Umbilical cord (tissue), 2 donors: ENCODE results near the gene CCNE1. TPM values are rescaled to one million over a fixed set of nuclear protein-coding genes. Genes with fewer than 3 reads are reported as not detected.
"Not testable (repeated sequence)": the region's sequence is repeated elsewhere in the genome, so short reads cannot be mapped to it uniquely, and the experiment has no call there.

ENCODE experiments used
- DNase-seq: peaks from one replicate; pipeline ENCODE4 v3.0.0-alpha.2; 2015; ENCODE audit warnings: low spot score
- total RNA-seq: library from RNA; depleted of rRNA; stranded (reverse); fragments of >200 nt; gene quantifications from one replicate; pipeline ENCODE4 v1.2.3, GENCODE V29; 2014; ENCODE audit warnings: low replicate concordance; ENCODE audit not compliant: insufficient read depth

The CCNE1 gene
- total RNA-seq, 1 donor from 2014 or later, result 2.6 TPM

DNA sequence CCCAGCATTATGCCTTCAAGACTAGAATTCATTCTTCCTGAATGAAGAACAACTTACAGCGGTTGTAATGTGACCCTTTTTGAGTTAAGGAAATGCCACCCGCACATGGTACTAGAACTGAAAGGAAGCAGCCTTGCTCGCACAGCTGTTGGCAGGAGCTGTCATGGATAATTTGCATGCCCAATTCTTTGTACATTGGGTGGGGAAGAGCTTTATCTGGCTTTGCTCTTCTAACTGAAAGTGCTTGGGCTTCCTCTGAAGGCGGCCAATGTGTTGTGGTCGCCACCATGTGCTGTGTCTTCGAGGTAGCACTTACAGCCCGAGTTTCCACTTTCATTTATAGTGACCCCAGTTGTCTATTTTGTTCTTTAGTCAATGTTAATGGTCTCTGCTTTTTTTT lies 3.4 kb downstream of the CCNE1 start:
- no peak for DNase-seq

DNA sequence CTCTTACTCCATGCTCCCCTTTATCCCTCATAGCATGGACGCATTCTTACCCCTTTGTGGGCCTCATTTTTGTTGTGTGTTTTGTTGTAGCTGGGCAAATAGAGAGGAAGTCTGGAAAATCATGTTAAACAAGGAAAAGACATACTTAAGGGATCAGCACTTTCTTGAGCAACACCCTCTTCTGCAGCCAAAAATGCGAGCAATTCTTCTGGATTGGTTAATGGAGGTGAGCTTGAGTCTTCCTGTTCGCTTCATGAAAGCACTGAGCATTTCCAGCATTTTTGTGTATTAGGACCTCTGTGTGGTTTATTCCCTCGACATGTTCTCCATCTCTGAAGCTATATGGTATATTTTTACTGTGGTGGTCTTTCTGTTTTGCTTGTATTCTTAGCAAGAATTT lies 5.5 kb downstream of the CCNE1 start:
- no peak for DNase-seq

DNA sequence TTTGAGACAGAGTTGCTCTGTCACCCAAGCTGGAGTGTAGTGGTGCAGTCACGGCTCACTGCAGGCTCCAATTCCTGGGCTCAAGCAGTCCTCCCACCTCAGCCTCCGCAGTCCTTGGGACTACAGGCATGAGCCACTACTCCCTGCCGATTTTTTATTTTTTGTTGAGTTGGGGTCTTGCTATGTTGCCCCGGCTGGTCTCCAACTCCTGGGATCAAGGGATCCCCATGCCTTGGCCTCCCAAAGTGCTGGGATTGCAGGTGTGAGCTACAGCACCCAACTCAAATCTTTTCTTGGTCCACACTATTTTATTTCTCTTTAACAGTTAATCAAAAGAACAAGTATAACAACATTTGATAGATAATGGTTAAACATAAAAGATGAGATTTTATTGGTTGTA lies 7.5 kb downstream of the CCNE1 start:
- no peak for DNase-seq

DNA sequence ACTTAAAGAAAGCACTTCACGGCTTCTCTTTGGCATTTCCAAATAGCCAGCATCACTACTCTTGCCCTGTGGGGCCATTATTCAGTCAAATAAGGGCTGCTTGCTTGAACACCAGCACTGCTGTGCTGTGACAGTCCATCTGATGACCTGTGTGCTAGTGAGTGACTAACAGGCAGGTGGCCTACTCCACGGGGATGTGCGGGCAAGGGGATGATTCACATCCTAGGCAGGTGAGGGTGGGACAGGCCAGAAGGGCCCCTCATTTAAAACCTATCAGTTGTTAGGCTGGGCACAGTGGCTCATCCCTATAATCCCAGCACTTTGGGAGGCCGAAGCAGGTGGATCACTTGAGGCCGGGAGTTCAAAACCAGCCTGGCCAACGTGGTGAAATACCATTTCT lies 8.2 kb downstream of the CCNE1 start:
- no peak for DNase-seq

DNA sequence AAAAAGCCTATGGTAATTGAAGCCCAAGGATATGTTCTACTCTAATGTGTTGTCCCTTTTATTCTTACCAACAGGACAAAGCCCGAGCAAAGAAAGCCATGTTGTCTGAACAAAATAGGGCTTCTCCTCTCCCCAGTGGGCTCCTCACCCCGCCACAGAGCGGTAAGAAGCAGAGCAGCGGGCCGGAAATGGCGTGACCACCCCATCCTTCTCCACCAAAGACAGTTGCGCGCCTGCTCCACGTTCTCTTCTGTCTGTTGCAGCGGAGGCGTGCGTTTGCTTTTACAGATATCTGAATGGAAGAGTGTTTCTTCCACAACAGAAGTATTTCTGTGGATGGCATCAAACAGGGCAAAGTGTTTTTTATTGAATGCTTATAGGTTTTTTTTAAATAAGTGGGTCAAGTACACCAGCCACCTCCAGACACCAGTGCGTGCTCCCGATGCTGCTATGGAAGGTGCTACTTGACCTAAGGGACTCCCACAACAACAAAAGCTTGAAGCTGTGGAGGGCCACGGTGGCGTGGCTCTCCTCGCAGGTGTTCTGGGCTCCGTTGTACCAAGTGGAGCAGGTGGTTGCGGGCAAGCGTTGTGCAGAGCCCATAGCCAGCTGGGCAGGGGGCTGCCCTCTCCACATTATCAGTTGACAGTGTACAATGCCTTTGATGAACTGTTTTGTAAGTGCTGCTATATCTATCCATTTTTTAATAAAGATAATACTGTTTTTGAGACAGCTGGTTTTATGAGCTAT lies 12.0 kb downstream of the CCNE1 start:
- no peak for DNase-seq

DNA sequence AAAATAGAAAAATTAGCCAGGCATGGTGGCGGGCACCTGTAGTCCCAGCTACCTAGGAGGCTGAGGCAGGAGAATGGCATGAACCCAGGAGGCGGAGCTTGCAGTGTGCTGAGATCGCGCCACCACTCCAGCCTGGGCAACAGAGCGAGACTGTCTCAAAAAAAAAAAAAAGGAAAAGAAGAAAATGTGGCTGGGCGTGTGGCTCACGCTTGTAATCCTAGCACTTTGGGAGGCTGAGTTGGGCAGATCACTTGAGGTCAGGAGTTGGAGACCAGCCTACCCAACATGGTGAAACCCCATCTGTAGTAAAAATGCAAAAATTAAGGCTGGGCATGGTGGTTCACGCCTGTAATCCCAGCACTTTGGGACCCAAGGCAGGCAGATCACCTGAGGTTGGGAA lies 13.5 kb downstream of the CCNE1 start:
- not testable (repeated sequence) for DNase-seq

DNA sequence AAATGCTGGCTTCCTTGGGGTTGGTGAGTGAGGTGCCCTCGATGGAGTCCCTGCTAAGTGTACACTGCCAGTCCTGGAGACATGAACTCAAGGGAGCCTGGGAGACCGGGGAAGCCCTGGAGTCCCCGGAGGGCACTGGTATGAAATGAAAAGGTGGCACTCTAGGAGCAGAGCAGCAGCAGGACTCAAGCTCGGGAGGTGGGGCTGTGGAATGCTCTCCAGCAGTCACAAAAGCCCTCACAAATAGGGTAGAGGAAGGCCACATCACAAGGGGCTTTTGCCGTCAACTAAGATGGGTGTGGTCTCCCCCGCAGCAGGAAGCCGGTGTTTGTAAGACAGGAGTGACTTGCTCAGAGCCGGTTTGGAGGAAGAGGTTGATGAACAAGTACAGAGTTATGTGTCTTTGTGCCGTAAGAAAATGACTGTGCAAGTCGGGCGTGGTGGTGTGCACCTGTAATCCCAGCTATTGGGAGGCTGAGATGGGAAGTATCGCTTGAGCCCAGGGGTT lies 19.3 kb downstream of the CCNE1 start:
- no peak for DNase-seq

DNA sequence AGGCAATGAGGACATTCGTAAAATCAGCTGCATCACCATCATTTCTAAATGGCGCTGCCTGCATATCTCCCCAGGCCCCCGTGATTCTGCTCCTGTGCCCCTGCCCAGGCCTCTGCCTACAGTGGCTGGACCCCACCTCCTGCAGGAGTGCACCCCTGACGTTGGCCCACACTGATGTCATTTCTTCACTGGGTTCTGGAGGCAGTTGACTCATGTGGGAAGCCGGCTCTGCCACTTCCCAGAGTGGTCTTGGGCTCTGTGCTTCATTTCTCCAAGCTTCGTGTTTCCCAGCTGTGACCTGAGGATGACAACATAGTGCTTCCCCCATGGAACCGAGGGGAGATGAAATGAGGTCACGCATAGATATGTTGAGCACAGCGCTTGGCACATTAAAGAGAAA lies 19.9 kb downstream of the CCNE1 start:
- DNase-seq, result no peak

DNA sequence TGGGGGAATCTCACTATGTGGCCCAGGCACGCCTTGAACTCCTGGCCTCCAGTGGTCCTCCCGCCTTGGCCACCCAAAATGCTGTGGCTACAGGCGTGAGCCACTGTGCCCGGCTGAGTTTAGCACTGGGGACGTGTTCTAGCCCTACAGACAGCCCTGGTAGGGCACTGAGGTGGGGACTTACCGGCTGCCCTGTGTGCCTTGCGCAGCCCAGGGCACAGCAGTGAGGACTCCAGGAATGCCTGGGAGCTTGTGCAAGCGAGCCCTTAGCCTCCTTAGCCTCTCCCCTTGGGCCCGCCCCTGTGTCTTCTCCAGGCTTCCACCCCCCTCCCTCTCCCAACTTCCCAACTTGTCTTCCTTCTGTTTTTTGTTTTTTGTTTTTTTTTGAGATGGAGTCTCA lies 21.0 kb downstream of the CCNE1 start:
- DNase-seq, result no peak

DNA sequence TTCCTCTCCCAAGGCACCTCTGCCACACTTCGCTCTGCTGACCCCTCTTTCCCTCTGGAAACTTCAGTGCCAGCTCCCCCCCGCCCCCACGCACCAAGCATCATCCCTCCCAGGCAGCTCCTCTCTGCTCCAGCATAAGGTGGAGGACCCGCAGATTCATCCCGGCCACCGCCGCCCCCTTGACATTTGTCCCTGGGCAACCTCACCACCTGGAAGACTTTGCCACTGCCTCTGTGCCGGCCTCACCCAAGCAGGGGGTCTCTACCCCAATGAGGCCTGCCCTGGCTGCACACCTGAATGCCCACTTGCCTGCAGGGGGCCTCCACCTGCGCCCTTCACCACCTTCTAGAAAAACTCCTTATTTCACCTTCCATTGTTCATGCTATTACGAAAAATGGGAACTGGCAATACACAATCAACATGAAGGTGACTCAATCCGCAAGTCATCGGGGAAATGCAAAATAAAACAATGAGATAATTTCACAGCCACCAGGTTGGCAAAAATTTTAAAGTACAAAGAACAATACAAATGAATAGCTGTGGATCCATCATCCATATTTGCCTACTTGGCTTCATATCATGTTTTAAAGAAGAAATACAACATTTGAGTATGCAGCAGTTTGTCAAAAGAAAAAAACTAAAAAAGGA lies 21.9 kb downstream of the CCNE1 start:
- no peak for DNase-seq

DNA sequence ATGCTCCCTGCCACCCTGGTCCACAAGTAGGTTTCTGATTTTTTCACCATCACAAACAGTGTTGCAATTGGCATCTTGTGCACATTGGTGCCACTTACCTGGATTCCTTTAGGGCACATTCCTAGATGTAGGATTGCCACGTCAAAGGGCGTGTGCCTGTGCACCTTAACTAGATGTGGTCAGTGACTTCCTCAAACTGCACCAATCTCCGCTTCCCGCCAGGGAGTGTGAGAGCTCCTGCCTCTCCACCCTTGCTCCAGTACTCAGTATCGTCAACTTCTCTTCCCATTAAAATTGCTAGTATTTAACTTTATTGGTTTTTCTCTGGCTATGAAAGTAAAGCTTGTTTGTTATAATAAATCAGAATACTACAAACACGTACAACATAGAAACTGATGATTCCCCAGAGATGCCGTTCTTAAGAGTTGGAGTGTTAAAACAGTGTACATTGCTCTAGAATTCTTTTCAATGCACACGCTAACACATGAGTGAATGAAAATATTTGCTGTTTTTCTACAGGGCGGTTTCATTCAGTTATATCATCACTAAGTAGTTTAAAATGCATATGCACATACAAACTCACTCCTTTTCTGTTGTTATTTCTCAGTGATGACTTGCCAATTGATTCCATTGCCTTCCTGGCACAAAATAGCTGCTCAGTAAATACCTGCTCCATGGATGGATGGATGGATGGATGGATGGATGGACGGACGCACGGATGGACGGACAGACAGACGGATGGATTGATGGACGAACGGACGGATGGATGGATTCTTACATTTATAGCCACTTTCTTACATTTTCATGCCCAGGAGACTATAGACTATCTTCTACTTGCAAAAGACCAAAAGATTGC lies 23.4 kb downstream of the CCNE1 start:
- DNase-seq, result no peak

DNA sequence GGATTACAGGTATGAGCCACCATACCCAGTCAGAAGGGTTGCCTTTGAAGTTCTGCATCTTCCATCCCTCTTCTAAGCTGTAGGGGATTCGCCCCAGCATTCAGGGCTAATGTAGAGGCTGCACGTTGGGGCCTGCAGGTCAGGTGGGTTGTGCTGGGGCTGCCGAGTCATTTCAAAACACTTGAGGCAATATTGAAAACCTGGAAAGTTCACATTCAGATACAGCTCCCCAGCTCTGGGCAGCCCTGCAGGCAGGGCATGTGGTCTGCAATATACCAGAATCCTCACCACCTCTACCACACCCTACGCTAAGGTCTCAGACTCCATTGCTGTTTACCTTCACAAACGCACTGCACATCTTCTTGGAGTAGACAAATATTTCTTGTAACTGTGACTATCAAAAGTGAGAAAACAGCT lies 24.6 kb downstream of the CCNE1 start:
- no peak for DNase-seq

DNA sequence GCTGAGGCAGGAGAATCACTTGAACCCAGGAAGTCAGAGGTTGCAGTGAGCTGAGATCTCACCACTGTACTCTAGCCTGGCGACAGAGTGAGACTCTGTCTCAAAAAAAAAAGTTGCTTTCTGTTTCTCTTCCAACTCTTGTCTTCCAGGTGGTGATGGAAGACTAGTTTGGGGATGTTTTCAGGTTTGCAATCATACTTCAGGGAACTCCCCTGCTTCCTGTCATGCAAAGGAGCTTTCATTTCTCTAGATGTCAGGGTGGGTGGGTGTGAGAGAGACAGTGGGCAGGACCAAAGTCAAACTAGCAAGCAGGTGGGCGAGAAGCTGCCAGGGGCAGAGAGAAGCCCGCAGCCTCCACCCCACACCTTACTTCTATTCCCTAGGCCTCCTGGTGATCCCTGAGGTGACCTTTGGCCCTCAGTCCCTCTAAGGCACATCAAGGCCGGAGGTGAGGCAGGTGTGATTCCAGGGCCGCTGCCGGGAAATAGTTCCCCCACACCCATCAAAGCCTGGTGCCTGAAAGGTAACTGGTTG lies 25.7 kb downstream of the CCNE1 start:
- no peak for DNase-seq

DNA sequence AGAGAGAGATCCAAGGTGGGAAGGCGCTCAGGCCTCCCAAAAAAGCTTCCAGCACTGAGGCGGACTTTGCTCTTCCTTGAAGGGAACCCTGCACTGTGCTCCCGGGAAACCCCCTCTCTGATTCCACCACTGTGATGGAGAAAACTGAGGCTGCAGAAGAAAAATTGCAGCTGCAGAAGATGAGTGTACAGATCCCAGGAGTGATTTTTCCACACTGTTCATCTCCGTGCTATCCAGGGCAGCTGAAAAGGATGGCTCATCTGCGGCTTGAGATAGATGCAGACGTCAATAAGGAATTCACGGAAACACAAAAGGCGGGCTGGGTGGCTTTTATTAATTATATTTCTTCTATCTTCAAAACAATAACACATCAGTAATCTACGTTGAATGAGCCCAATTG lies 26.2 kb downstream of the CCNE1 start:
- no peak for DNase-seq

DNA sequence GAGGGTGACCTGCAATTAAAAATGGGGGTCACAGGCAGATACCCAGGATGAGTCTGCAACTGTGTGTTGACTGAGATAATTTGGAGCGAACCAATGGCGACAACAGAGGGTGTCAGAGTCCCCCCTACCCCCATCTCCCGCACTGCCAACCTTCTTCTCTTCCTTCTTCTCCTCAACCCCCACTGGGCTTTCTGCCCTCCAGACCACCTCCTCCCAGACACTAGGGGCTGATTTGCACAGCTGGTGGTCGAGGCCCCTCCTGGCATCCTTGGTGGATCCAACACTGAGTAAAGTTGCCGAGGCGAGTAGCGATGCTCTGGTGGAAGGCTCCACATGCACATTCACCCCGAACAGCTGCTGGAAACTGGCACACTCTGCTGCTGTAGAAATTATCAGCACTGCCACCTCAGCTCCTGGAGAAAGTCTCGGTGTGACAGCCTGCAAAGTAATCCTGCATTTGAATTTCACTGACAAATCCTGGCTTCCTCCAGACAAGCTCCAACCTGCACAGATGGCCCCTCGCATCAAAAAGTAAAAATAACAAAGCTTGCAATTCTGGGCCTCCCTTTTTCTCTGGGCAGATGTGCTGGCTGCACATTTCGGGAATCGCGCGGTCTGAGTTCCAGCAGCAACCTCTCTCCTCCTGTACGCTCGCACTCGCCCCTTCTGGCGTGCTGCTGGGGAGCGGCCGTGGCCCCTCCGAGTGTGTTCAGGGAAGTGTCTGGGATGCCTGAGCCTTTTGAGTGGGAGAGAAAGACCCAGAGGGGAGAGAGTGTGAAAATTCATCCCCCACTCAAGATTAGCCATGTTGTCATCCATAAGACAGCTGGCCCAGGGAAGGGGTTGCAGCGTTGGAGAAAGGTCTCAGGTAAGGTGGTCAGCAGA lies 28.5 kb downstream of the CCNE1 start:
- peak; percentile 60 for DNase-seq

DNA sequence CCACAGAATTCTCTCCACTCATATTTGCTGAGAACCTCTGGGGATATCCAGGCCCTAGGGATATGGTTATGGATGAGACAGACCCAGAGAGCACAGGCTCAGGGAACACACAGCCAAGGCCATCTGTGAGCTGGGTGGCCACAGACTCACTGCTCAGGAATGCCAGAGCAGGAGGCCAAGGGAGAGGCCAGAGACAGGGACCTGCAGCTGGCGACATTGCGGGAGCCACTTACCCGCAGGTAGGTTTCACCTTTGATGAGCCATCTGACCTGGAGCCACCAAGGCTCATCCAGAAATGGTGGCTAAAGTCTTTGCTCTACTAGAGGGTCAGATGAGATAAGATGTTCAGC lies 29.4 kb downstream of the CCNE1 start:
- DNase-seq, result peak; percentile 19

DNA sequence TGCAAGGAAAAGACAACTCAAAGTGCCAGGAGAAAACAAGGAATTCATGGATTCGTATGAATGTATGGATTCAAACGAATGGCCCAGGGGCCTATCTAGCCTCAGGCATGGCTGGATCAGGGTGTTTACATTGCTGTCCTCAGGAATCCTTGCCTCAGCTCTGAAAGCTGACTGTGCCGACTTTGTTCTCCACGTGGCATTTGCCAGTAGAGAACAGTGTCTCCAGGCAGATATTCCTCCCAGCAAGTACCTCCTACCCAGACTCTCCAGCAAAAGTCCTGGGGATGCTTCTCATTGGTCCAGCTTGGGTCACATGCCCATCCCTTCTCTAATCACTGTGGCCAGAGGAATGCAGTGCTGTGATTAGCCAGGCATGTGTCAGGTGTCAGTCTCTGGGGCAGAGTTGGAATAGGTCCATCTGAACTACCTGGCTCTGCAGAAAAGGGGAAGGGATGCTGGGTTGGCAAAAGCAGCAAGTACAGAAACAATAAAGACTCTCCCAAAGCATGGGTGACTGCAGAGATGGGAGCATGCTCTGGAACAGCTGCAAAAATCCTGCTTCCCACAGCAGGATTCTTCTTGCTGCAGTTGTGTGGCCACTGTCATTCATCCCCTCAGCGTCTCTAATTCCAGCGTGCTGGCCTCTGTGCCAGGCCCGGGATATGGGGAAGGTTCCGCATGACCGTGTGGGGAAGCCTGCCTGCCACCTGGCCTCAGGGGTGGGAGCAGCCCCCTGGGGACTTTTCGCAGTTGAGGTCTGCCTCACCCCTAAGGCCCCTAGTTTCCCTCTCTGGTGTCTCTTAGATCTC lies 30.0 kb downstream of the CCNE1 start:
- DNase-seq, result peak; percentile 57

DNA sequence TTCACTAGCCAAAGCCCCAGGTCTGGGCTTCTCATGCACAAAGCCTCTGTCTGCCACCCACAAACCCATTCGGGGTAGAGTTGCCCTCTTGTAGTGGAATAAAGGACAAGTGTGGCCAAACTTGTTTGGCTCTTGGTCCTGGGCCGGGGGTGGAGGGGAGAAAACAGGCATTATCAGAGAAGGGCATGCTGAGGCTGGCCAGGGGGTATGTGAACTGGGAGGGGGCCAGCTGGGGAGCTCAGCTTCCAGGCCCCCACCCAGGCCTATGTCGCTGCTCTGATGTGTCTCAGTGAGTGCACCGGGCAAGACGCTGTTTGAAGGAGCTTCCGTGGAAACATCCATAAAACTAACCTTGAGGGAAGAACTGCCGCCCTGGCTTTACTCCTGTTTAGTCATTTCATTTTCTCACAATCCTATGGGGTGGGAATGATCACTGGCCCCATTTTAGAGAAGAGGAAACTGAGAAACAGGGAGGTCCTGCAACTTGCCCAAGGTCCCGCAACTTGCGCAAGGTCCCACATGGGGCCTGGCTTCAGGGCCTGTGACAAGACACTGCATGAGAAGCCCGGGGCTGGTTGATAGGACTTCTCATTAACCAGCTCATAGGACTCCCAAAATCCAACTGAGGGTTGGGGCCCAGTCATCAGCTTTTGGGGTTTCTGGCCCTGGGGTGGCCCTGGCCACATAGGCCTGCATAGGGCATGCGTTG lies 30.8 kb downstream of the CCNE1 start:
- no peak for DNase-seq

DNA sequence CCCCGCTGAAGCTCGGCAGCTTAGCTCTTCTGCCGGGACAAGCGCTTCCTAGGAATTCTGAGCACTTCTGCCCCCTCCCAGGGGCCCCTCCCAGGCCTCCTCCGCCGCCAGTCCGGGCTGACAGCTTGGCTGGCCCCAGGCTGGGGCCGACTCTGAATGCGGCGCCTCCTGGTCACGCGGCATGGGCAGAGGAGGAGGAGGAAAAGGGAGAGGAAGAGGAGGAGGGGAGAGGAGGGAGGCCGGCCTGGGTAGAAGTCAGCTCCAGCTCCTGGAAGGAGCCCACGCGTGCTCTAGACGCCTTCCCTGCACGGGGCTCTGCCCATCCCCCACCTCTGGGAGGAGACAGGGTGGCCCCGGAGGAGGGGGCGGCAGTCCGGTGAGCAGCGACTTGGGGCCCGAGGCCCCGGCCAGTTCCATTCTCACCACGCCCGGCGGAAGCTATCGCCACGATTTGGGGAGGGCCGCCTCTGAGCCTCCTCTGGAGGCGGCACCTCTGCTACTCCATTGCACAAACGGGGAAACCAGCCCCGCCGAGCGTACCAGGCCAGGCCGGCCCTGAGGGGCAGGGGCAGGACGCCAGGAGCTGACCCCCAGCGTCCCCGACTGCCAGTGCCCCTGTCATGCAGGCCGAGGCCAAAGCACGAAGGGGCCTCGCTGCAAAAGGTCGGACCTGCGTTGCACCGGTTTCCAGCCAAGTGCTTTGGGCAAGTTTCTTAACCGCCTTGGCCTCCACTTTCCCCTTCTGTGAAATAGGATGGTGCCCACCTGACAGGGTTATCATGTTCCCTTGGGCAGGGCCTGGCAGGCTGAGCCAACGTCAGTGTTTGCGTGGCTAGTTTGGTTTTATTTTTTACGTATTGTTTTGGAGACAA lies 31.6 kb downstream of the CCNE1 start:
- DNase-seq, result peak; percentile 96
